HG02759 (cell line): Measurements from ENCODE around the gene IQCM.

Experiments
- ATAC-seq: cut with Tn5 transposase; IDR thresholded peaks from one replicate; pipeline ENCODE4 v1.9.1; 2021; ENCODE audit warnings: mild to moderate bottlenecking, moderate library complexity; ENCODE audit not compliant: unreplicated experiment

Gene IQCM

DNA sequence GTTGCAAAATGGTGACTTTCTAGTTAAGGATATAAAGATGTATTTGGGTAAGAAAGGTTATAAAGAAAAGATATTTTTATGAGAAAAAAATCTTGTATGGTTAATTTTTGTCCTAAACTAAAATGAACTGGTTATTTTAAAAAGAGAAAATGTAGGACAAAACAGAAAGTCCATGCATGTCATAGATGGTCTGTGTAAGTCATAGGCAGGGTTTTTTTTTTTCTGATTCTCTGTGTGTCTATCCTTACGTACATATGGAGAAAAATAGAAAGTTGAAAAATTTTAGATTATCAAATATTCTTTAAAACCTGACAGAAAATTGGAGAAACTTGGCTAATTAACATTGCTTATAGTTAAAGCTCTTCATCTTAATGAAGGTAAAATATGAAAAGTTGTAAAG lies 493.4 kb downstream of the IQCM start:
- no peak for ATAC-seq

DNA sequence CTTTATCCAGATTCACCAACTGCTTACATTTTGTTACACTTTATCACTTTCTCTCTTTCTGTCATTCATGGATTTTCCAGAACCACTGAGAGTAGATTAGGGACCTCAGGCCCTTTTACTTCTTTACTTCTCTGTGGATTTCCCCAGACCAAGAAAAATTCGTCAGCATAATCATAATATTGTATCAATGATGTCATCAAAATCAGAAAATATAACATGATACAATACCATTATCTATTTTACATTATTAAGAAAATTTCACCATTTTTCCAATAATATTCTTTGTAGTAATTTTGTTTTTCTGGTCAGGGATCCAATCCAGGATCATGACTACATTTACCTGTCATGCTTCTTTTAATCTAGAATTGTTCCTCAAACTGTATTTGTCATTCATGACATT lies 494.2 kb downstream of the IQCM start:
- no peak for ATAC-seq

DNA sequence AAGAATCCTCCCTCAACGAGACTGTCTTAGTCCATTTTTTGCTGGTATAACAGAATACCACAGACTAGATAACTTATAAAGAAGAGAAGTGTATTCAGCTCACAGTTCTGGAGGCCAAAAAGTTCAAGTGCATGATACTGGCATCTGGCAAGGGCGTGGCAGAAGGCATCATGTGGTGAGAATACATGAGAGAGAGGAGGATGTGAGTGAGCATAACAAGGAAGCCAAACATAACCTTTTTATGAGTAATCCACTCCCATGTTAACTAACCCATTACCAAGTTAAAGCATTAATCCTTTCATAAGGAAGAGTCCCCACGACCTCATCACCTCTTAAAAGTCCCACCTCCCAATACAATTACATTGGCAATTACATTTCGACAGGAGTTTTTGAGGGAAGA lies 504.6 kb downstream of the IQCM start:
- no peak for ATAC-seq

DNA sequence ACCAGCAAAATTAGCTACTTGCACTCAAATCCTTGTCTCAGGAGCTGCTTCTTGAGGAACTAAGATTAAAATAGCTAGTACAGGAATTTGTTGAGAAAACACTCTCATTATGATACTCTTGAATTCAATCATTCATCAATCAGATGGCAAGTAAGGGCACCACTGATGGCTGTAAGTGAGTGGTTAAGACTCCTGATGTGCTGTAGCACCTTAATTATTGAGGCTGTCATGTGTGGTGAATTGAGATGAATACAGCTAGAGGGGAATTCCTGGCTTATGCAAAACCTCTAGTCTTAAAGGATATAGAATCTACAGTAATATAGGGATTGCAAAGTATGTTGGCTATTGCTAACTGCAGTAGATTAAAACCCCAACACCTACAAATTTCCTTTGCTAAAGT lies 509.1 kb downstream of the IQCM start:
- ATAC-seq: no peak
